GM12891 (cell line): ENCODE data around the gene CASP2.

ENCODE experiments used
- POLR2A ChIP-seq: IDR thresholded peaks from 2 replicates; pipeline ENCODE4 v1.6.1; 2011; ENCODE audit warnings: low read depth, low read length, control low read depth
- POLR2AphosphoS5 ChIP-seq: IDR thresholded peaks from 2 replicates; pipeline ENCODE4 v1.6.1; 2011; ENCODE audit warnings: low read depth, low read length, control low read depth
- SPI1 ChIP-seq: IDR thresholded peaks from 2 replicates; pipeline ENCODE4 v1.6.1; 2011; ENCODE audit warnings: low read depth, low read length, control low read depth
- TAF1 ChIP-seq: IDR thresholded peaks from 2 replicates; pipeline ENCODE4 v1.6.1; 2011; ENCODE audit warnings: low read depth, low read length, control low read depth

GRCh38 chr7:143341842-143342241, 53.7 kb downstream of the CASP2 start:
- TF ChIP-seq POLR2A (no peak), TAF1 (no peak), SPI1 (no peak), POLR2AphosphoS5 (no peak)
